Suprapubic skin (tissue), 4 donors: ENCODE results near the gene PCNX1. TPM values are rescaled to one million over a fixed set of nuclear protein-coding genes. Genes with fewer than 3 reads are reported as not detected.

Experiments used
- DNase-seq, 2 donors: peaks; one replicate each; pipeline ENCODE4 v3.0.0-alpha.2; 2019; ENCODE audit warnings: low spot score in 2 of 2
- H3K27ac ChIP-seq: fragments of 200-600 bp; sonication (generic); one replicate; pipeline ENCODE4 v1.5.1; 2019
- H3K27me3 ChIP-seq: fragments of 200-600 bp; sonication (generic); one replicate; pipeline ENCODE4 v1.5.1; 2019
- H3K36me3 ChIP-seq: fragments of 200-600 bp; sonication (generic); one replicate; pipeline ENCODE4 v1.5.1; 2019
- H3K4me1 ChIP-seq: fragments of 200-600 bp; sonication (generic); one replicate; pipeline ENCODE4 v1.5.1; 2019
- H3K4me3 ChIP-seq: fragments of 200-600 bp; sonication (generic); one replicate; pipeline ENCODE4 v1.5.1; 2019; ENCODE audit warnings: mild to moderate bottlenecking
- H3K9me3 ChIP-seq: fragments of 200-600 bp; sonication (generic); one replicate; pipeline ENCODE4 v1.5.1; 2019
- EP300 ChIP-seq: sonication (generic); formaldehyde crosslinking; IDR thresholded peaks from one replicate; pipeline ENCODE4 v1.6.1; 2017; ENCODE audit warnings: antibody characterized with exemption
- POLR2A ChIP-seq, 2 donors: fragments of 450-650 bp; IDR thresholded peaks; one replicate each; pipeline ENCODE4 v1.6.1; 2017; ENCODE audit warnings: antibody characterized with exemption in 2 of 2, mild to moderate bottlenecking in 2 of 2, moderate library complexity in 2 of 2
- POLR2AphosphoS5 ChIP-seq, 3 donors: sonication (generic); formaldehyde crosslinking; IDR thresholded peaks; one replicate each; pipeline ENCODE4 v1.6.1; 2017; ENCODE audit warnings: antibody characterized with exemption in 3 of 3
- WGBS: methylation state at CpG from one replicate; pipeline ENCODE4 v1.1.5; 2018; 5-methylcytosine and 5-hydroxymethylcytosine counted together
- total RNA-seq, 4 donors: library from RNA; depleted of rRNA; stranded (reverse); fragments of >200 nt; gene quantifications; one replicate each; pipeline ENCODE4 v1.1.0, GENCODE V29; 2016
- TF ChIP-seq, protein P1 (sequence below), 2 donors: fragments of 200-600 bp in 1 of 2; fragments of 450-650 bp in 1 of 2; sonication (generic) in 1 of 2; IDR thresholded peaks; one replicate each; pipeline ENCODE4 v1.5.1; 2016 to 2019; ENCODE audit warnings: antibody characterized with exemption in 2 of 2, mild to moderate bottlenecking in 1 of 2, moderate library complexity in 1 of 2

PCNX1 gene
- total RNA-seq, 4 donors from 2014 or later = 22.0 to 95.4 (median 29.7) TPM

DNA sequence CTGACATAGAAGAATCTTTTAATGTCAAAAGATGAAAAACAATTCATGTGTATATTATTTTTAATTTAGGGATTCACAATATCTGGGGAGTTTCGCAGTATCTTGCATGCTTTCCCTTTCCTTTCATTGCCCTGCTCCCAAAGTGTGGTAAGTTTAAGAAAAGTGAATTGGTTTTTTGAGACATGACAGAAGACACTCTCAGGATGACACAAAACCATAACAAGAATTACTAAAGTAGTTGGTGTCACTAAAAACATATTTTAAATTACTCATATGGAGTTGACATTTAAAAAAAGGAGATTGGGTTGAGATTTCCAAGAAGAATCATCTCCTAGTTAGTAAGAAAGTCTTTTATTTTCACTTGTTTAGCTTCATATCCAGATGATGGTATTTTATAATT lies 5.1 kb upstream of the PCNX1 start:
- 96% methylated on average over 1 of the region's 1 CpG for WGBS
- peaks cover 21% of the 10 kb centered on the region for H3K4me1 ChIP-seq
- no peaks in the 10 kb centered on the region for H3K27me3 ChIP-seq
- DNase-seq = no peak
- H3K9me3 ChIP-seq = no peaks in the 10 kb centered on the region
- H3K4me3 ChIP-seq = no peak overlapping the region
- no peak overlapping the region for H3K27ac ChIP-seq
- H3K36me3 ChIP-seq = no peaks in the 10 kb centered on the region
- TF ChIP-seq POLR2A (IDR thresholded peaks at IDR 0.05) = no peak
- TF ChIP-seq EP300 = no peak
- TF ChIP-seq, protein P1, sequence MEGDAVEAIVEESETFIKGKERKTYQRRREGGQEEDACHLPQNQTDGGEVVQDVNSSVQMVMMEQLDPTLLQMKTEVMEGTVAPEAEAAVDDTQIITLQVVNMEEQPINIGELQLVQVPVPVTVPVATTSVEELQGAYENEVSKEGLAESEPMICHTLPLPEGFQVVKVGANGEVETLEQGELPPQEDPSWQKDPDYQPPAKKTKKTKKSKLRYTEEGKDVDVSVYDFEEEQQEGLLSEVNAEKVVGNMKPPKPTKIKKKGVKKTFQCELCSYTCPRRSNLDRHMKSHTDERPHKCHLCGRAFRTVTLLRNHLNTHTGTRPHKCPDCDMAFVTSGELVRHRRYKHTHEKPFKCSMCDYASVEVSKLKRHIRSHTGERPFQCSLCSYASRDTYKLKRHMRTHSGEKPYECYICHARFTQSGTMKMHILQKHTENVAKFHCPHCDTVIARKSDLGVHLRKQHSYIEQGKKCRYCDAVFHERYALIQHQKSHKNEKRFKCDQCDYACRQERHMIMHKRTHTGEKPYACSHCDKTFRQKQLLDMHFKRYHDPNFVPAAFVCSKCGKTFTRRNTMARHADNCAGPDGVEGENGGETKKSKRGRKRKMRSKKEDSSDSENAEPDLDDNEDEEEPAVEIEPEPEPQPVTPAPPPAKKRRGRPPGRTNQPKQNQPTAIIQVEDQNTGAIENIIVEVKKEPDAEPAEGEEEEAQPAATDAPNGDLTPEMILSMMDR (IDR thresholded peaks at IDR 0.05) = no peak
- TF ChIP-seq POLR2AphosphoS5 (IDR thresholded peaks at IDR 0.05) = no peak

GRCh38 chr14:70904373-70904772 lies 2.9 kb upstream of the PCNX1 start:
- Histone ChIP-seq H3K36me3 (no peaks in the 10 kb centered on the region), H3K4me1 (peaks cover 30% of the 10 kb centered on the region), H3K27me3 (no peaks in the 10 kb centered on the region), H3K9me3 (no peaks in the 10 kb centered on the region), H3K4me3 (no peak overlapping the region), H3K27ac (no peak overlapping the region)
- DNase-seq = no peak
- no peak for TF ChIP-seq POLR2AphosphoS5 (IDR thresholded peaks at IDR 0.05)
- TF ChIP-seq, protein P1 (IDR thresholded peaks at IDR 0.05) = no peak
- TF ChIP-seq POLR2A (IDR thresholded peaks at IDR 0.05) = no peak
- no peak for TF ChIP-seq EP300
- 92% methylated on average over 2 of the region's 2 CpGs for WGBS

- TF ChIP-seq POLR2A (IDR thresholded peaks at IDR 0.05) = no peak
- TF ChIP-seq, protein P1 (IDR thresholded peaks at IDR 0.05) = no peak
- no peak for TF ChIP-seq EP300
- 59% methylated on average over 9 of the region's 9 CpGs for WGBS
- no peaks in the 10 kb centered on the region for H3K27me3 ChIP-seq
- H3K36me3 ChIP-seq = no peaks in the 10 kb centered on the region
- no peaks in the 10 kb centered on the region for H3K9me3 ChIP-seq
- peaks cover 34% of the 10 kb centered on the region for H3K4me1 ChIP-seq
- H3K4me3 ChIP-seq = no peak overlapping the region
- DNase-seq = no peak
- no peak overlapping the region for H3K27ac ChIP-seq
Measured at GRCh38 chr14:70905301-70905700, 2.0 kb upstream of the PCNX1 start.

GRCh38 chr14:70906793-70907175 lies 475 bp upstream of the PCNX1 start:
- Histone ChIP-seq H3K27ac (peak overlapping the region; percentile 96), H3K27me3 (no peaks in the 10 kb centered on the region), H3K36me3 (no peaks in the 10 kb centered on the region), H3K9me3 (no peaks in the 10 kb centered on the region), H3K4me1 (peaks cover 42% of the 10 kb centered on the region), H3K4me3 (peak overlapping the region; percentile 100)
- TF ChIP-seq, protein P1 (IDR thresholded peaks at IDR 0.05) = no peak
- no peak for TF ChIP-seq EP300
- no peak for TF ChIP-seq POLR2AphosphoS5 (IDR thresholded peaks at IDR 0.05)
- TF ChIP-seq POLR2A (IDR thresholded peaks at IDR 0.05) = no peak
- WGBS = 18% methylated on average over 9 of the region's 9 CpGs
- no peak for DNase-seq

DNA sequence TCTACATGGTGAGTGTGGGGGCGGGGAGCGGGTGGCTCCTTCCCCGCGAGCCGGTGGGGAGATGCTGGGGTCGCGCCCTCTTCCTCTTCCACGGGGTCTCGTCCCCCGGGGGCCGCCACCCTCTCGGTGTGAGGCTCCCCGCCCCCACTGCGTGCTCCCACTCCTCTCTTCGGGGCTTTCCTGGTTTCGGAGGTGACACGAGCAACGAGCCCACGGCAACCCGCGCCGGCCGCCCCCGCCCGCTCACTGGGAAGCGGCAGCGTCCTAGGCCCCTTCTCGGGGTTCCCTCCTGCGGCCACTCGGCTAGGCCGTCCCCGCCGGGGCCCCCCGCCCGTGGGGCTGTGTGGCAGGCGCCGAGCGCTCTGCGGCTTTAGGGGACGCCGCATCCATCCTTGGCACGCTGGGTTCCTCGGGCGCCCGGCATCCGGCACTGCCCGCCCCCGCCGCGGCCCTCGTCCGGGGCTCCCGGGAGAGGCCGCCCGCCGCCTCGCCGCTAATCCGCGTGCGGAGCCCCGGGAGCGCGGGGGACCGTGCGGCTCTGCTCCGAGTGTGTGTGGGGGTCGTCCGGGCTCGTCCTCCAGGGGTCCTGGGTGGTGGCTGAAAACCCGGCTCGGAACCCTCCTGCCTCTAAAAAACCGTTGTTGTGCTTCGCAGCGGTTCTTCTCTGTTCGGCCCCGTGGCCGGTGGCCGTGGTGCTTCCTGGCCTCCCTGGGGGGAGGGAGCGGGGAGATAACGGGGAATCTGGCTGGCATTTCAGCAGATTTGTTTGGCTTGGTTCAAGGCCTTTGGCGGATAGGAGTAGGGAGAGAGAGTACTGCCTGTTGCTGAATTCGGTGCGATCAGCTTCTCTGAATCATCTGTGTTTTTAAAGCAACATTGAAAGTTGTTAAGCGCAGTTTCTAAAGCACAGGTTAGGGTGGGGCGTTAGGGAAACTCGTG lies 1.0 kb downstream of the PCNX1 start:
- TF ChIP-seq EP300 = no peak
- TF ChIP-seq POLR2A (IDR thresholded peaks at IDR 0.05) = no peak
- TF ChIP-seq POLR2AphosphoS5 (IDR thresholded peaks at IDR 0.05) = peak in 1 of 3 donors; percentile 15
- TF ChIP-seq, protein P1 (IDR thresholded peaks at IDR 0.05) = no peak
- H3K27ac ChIP-seq = peak overlapping the region; percentile 96
- WGBS = under 1% methylated on average over 31 of the region's 87 CpGs
- no peaks in the 10 kb centered on the region for H3K36me3 ChIP-seq
- H3K4me3 ChIP-seq = peak overlapping the region; percentile 100
- DNase-seq = peak; percentile 74 to 81
- H3K27me3 ChIP-seq = no peaks in the 10 kb centered on the region
- no peaks in the 10 kb centered on the region for H3K9me3 ChIP-seq
- H3K4me1 ChIP-seq = peaks cover 48% of the 10 kb centered on the region
